Glutamatergic neuron (in vitro differentiated cells): ENCODE data around the gene SYNE1. TPM values are rescaled to one million over a fixed set of nuclear protein-coding genes. Genes with fewer than 3 reads are reported as not detected.

ENCODE experiments used
- DNase-seq: peaks from one replicate; pipeline ENCODE4 v3.0.0; 2022
- H3K27ac Mint-ChIP-seq: one replicate; pipeline ENCODE4 v1.8.0; 2020; ENCODE audit warnings: mild to moderate bottlenecking, mixed read lengths, inconsistent platforms; ENCODE audit not compliant: unreplicated experiment
- H3K27me3 Mint-ChIP-seq: one replicate; pipeline ENCODE4 v1.8.0; 2020; ENCODE audit warnings: mild to moderate bottlenecking, moderate library complexity, mixed read lengths, inconsistent platforms; ENCODE audit not compliant: unreplicated experiment
- H3K36me3 Mint-ChIP-seq: one replicate; pipeline ENCODE4 v1.8.0; 2020; ENCODE audit warnings: mild to moderate bottlenecking, mixed read lengths, inconsistent platforms; ENCODE audit not compliant: unreplicated experiment
- H3K4me1 Mint-ChIP-seq: one replicate; pipeline ENCODE4 v1.8.0; 2020; ENCODE audit warnings: mild to moderate bottlenecking, low read depth, mixed read lengths, inconsistent platforms; ENCODE audit not compliant: unreplicated experiment
- H3K4me3 Mint-ChIP-seq: one replicate; pipeline ENCODE4 v1.8.0; 2020; ENCODE audit warnings: mild to moderate bottlenecking, mixed read lengths, inconsistent platforms; ENCODE audit not compliant: unreplicated experiment
- H3K9me3 Mint-ChIP-seq: one replicate; pipeline ENCODE4 v1.8.0; 2020; ENCODE audit warnings: mild to moderate bottlenecking, moderate library complexity, mixed read lengths, inconsistent platforms; ENCODE audit not compliant: unreplicated experiment
- CTCF ChIP-seq: fragments of 200-600 bp; sonication (generic); IDR thresholded peaks from one replicate; pipeline ENCODE4 v1.5.0; 2021; ENCODE audit not compliant: partially characterized antibody, unreplicated experiment
- total RNA-seq: library from RNA; stranded (reverse); fragmentation: NEBNext Ultra II Directional; extraction: Animal tissue kit (Norgen Biotek cat#: 25700); gene quantifications from one replicate; pipeline ENCODE4 v1.2.1, GENCODE V29; 2021; ENCODE audit not compliant: unreplicated experiment

The SYNE1 gene
- total RNA-seq, 1 donor from 2014 or later, result 23.4 TPM

GRCh38 chr6:152150196-152150595 is 487.0 kb downstream of the SYNE1 start:
- peaks cover 4% of the 10 kb centered on the region for H3K27me3 Mint-ChIP-seq
- TF ChIP-seq CTCF, result no peak
- H3K9me3 Mint-ChIP-seq, result no peaks in the 10 kb centered on the region
- peaks cover 4% of the 10 kb centered on the region for H3K4me1 Mint-ChIP-seq
- H3K27ac Mint-ChIP-seq, result no peak overlapping the region
- H3K36me3 Mint-ChIP-seq, result no peaks in the 10 kb centered on the region
- H3K4me3 Mint-ChIP-seq, result no peak overlapping the region
- no peak for DNase-seq

GRCh38 chr6:152148412-152148811 is 488.8 kb downstream of the SYNE1 start:
- no peaks in the 10 kb centered on the region for H3K36me3 Mint-ChIP-seq
- no peak overlapping the region for H3K4me3 Mint-ChIP-seq
- peaks cover 7% of the 10 kb centered on the region for H3K4me1 Mint-ChIP-seq
- TF ChIP-seq CTCF, result no peak
- peaks cover 4% of the 10 kb centered on the region for H3K27me3 Mint-ChIP-seq
- H3K9me3 Mint-ChIP-seq, result no peaks in the 10 kb centered on the region
- no peak overlapping the region for H3K27ac Mint-ChIP-seq
- no peak for DNase-seq

GRCh38 chr6:152147269-152147668 is 489.9 kb downstream of the SYNE1 start:
- no peaks in the 10 kb centered on the region for H3K36me3 Mint-ChIP-seq
- no peak overlapping the region for H3K4me3 Mint-ChIP-seq
- H3K9me3 Mint-ChIP-seq, result no peaks in the 10 kb centered on the region
- DNase-seq, result no peak
- no peak for TF ChIP-seq CTCF
- peaks cover 4% of the 10 kb centered on the region for H3K27me3 Mint-ChIP-seq
- peaks cover 7% of the 10 kb centered on the region for H3K4me1 Mint-ChIP-seq
- H3K27ac Mint-ChIP-seq, result no peak overlapping the region

- Mint-ChIP-seq H3K9me3 (no peaks in the 10 kb centered on the region), H3K4me3 (no peak overlapping the region), H3K36me3 (no peaks in the 10 kb centered on the region), H3K4me1 (peaks cover 7% of the 10 kb centered on the region), H3K27ac (no peak overlapping the region), H3K27me3 (peaks cover 4% of the 10 kb centered on the region)
- no peak for TF ChIP-seq CTCF
- DNase-seq, result no peak
Measured at GRCh38 chr6:152146385-152146784, 490.8 kb downstream of the SYNE1 start.

GRCh38 chr6:152143359-152143758 is 493.8 kb downstream of the SYNE1 start:
- DNase-seq, result peak; percentile 25
- H3K4me3 Mint-ChIP-seq, result no peak overlapping the region
- H3K36me3 Mint-ChIP-seq, result no peaks in the 10 kb centered on the region
- no peak for TF ChIP-seq CTCF
- no peak overlapping the region for H3K27ac Mint-ChIP-seq
- peaks cover 4% of the 10 kb centered on the region for H3K27me3 Mint-ChIP-seq
- H3K4me1 Mint-ChIP-seq, result peaks cover 5% of the 10 kb centered on the region
- no peaks in the 10 kb centered on the region for H3K9me3 Mint-ChIP-seq
